NCI-H187 (cell line): ENCODE data around the gene MIER3.

ENCODE experiments used
- DNase-seq, 2 experiments: peaks; one replicate each; lab custom pipeline; 2025; lab: John Stamatoyannopoulos, UW

The MIER3 gene

GRCh38 chr5:56898213-56898612 is 53.7 kb downstream of the MIER3 start:
- no peak for DNase-seq

- no peak for DNase-seq
Measured at GRCh38 chr5:56896763-56897162, 55.2 kb downstream of the MIER3 start.

- DNase-seq: no peak
Measured at GRCh38 chr5:56893251-56893951, 58.5 kb downstream of the MIER3 start.

- no peak for DNase-seq
Measured at GRCh38 chr5:56881571-56881970, 70.4 kb downstream of the MIER3 start.

- DNase-seq: no peak
Measured at GRCh38 chr5:56876327-56876726, 75.6 kb downstream of the MIER3 start.

GRCh38 chr5:56873056-56873455 is 78.9 kb downstream of the MIER3 start:
- no peak for DNase-seq

- no peak for DNase-seq
Measured at GRCh38 chr5:56871777-56872176, 80.1 kb downstream of the MIER3 start.
